Measurements from ENCODE around the gene MTUS2. TPM values are rescaled to one million over a fixed set of nuclear protein-coding genes. Genes with fewer than 3 reads are reported as not detected.

MTUS2 gene
- total RNA-seq, 2 donors from 2014 or later: not detected

GRCh38 chr13:29427937-29428309 lies 607.8 kb downstream of the MTUS2 start:
- Mint-ChIP-seq H3K36me3 (no peaks in the 10 kb centered on the region), H3K4me1 (ENCODE audit: low read depth in 2 of 2) (peaks cover 0 to 3% of the 10 kb centered on the region in 2 donors), H3K4me3 (no peak overlapping the region), H3K27me3 (peaks cover 32 to 65% of the 10 kb centered on the region in 2 donors), H3K27ac (no peak overlapping the region), H3K9me3 (no peaks in the 10 kb centered on the region)
- DNase-seq (ENCODE audit: low spot score) (no peak), ATAC-seq (no peak)

DNA sequence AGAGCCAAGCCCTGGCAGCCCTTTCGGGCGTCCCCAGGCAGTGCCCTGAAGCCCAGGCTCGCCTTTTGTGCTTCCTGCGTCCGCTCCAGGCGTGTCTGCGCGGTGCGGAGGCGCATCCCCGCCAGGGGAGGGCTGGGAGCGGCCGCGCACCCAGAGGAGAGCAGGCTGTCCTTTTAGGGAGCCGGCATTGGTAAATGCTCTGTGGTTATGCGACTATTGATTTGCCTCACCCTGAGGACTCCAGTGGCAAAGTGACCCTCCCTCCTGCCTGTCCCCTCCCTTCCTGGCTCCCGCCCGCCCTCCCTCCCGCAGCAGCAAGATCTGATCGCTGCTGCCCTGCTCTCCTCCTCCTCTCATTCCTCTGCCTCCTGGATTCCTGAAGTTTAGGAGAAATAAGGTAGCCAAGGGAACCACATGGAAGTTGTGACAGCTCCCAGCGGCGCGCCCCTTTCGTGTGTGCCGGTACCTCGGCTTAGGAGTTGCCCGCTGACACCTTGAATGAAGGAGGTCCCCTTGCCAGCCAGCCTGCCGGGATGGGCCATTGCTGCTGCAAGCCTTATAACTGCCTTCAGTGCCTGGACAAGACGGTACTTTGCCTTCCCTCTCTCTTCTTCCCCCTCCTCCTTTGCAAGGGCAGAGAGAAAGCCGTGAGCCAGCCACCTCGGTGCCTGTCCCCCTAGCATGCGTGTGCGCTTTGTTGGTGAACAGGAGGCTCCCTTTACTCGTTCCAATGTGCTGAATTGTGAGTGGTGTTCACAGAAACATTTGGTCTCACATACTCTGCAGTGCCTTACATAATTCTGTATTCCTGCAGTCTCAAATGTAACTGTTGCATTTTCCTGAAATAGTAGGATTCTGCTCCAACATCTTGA lies 608.4 kb downstream of the MTUS2 start:
- Mint-ChIP-seq H3K4me1 (ENCODE audit: low read depth in 2 of 2) (peaks cover 0 to 3% of the 10 kb centered on the region in 2 donors), H3K4me3 (no peak overlapping the region), H3K27ac (no peak overlapping the region), H3K9me3 (no peaks in the 10 kb centered on the region), H3K27me3 (peaks cover 31 to 64% of the 10 kb centered on the region in 2 donors), H3K36me3 (no peaks in the 10 kb centered on the region)
- ATAC-seq (peak; percentile 32 to 33), DNase-seq (ENCODE audit: low spot score) (no peak)

- Mint-ChIP-seq H3K36me3 (no peaks in the 10 kb centered on the region), H3K4me3 (no peak overlapping the region), H3K27ac (no peak overlapping the region), H3K27me3 (peaks cover 31 to 64% of the 10 kb centered on the region in 2 donors), H3K4me1 (ENCODE audit: low read depth in 2 of 2) (peaks cover 0 to 3% of the 10 kb centered on the region in 2 donors), H3K9me3 (no peaks in the 10 kb centered on the region)
- no peak for ATAC-seq
- DNase-seq (ENCODE audit: low spot score): no peak
Observed at GRCh38 chr13:29429286-29429900, 609.3 kb downstream of the MTUS2 start.

- Mint-ChIP-seq H3K4me3 (no peak overlapping the region), H3K36me3 (no peaks in the 10 kb centered on the region), H3K4me1 (ENCODE audit: low read depth in 2 of 2) (no peaks in the 10 kb centered on the region), H3K27ac (no peak overlapping the region), H3K27me3 (peaks cover 19 to 55% of the 10 kb centered on the region in 2 donors), H3K9me3 (no peaks in the 10 kb centered on the region)
- ATAC-seq (no peak), DNase-seq (ENCODE audit: low spot score) (no peak)
Observed at GRCh38 chr13:29434217-29434945, 614.2 kb downstream of the MTUS2 start.

DNA sequence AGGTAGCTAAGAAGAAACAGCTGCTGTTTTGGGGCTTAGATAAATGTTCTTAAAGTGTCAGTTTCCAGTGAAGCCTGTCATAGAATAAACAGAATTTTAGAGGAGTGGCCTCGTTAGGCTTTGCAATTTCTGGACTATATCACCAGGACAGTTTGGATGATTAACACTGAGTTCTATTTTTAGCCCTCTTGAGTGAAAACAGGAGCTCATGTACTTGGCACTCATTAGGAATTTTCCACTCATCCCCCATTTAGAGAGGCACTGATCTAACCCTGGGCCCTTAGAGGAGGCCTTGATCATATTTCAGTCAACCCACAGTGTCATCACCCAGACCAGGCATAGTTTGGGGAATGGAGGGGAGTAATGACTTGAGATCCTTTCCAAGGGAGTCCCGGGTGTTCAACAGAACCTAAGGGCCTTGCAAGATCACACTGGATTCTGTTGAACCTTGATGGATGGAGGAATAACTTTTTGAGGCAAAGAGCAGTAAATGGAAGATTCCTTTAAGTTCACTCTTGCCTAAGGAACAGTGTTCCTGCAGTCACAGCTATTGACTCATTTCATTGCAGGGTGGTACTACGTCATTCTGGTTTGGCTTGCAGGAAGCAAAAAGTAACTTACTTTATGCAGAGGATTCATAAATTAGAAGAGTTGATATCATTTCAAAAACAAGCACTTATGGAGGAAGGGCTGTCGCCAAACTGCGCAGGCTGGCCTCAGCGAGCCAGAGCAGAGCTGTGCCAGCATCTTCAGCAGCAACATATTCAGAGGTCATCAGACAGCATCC lies 615.2 kb downstream of the MTUS2 start:
- H3K4me1 Mint-ChIP-seq (ENCODE audit: low read depth in 2 of 2): no peaks in the 10 kb centered on the region
- no peaks in the 10 kb centered on the region for H3K9me3 Mint-ChIP-seq
- no peak for DNase-seq (ENCODE audit: low spot score)
- H3K36me3 Mint-ChIP-seq: no peaks in the 10 kb centered on the region
- H3K27me3 Mint-ChIP-seq: peaks cover 19 to 52% of the 10 kb centered on the region in 2 donors
- ATAC-seq: no peak
- no peak overlapping the region for H3K4me3 Mint-ChIP-seq
- no peak overlapping the region for H3K27ac Mint-ChIP-seq

DNA sequence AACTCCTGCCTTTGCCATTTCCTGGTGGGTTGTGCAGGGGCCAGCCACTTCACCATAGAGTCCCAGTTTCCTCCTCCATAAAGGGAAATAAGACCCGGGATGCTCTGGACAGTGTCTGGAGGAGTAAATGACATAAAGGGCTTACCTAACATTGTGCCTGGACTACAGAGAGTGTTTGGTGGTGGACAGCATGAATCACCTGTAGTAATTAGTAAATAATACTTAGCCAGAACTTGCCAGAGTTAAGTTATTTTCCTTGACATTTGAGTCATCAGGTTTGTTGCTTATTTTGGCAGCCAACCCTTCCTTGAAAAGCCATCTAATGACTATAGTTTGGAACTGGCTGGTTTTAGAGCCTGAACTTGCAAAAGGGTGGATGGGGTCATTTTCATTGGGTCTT lies 616.2 kb downstream of the MTUS2 start:
- DNase-seq (ENCODE audit: low spot score) (no peak), ATAC-seq (no peak)
- Mint-ChIP-seq H3K4me1 (ENCODE audit: low read depth in 2 of 2) (no peaks in the 10 kb centered on the region), H3K9me3 (no peaks in the 10 kb centered on the region), H3K4me3 (no peak overlapping the region), H3K27ac (no peak overlapping the region), H3K36me3 (no peaks in the 10 kb centered on the region), H3K27me3 (peaks cover 20 to 51% of the 10 kb centered on the region in 2 donors)

DNA sequence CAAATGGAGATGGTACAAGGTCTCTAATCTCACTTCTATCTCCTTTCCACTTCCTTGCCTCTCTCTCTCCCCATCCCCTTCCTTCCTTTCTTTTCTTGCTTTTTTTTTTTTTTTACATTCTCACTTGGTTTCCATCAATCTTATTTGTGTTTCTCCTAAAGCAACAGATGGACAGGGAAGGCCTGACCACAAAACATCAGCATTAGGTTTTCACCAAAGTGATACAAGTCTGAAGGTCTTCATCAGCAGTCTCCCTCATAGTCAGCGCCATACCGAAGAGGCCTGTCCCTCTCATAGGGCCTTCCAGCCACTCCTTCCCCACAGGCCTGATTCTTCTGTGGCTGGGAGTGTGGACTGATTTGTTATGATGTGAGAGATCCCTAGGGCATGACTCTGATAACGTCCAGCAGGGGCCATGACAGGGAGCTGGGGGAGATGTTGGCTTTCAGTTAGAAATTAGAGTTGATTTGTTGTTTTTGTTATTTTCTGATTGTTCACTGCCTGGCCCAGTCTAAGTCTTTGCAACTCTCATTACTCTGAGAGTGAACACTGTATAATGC lies 616.7 kb downstream of the MTUS2 start:
- Mint-ChIP-seq H3K27ac (no peak overlapping the region), H3K36me3 (no peaks in the 10 kb centered on the region), H3K27me3 (peaks cover 17 to 47% of the 10 kb centered on the region in 2 donors), H3K4me1 (ENCODE audit: low read depth in 2 of 2) (no peaks in the 10 kb centered on the region), H3K4me3 (no peak overlapping the region), H3K9me3 (no peaks in the 10 kb centered on the region)
- no peak for ATAC-seq
- no peak for DNase-seq (ENCODE audit: low spot score)

DNA sequence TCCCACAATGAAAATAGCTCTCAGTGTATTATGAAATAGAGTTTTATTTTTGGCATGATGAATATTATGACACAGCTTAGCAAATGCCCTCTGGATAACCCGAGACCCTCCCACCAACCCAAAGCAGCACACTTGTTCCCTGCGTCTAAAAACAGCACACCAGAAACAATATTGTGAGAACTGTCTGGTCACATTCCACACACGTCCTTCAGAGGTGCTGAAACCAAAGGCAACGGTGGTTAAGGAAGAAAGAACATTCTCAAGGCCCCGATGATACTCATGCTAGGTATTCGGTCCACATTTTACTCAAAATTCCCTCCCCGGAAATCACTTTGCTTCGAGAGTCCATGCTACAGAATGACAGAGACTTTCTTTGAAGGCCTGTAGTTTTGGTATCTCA lies 618.6 kb downstream of the MTUS2 start:
- DNase-seq (ENCODE audit: low spot score) (no peak), ATAC-seq (no peak)
- peaks cover 19 to 34% of the 10 kb centered on the region in 2 donors for H3K27me3 Mint-ChIP-seq
- no peak overlapping the region for H3K4me3 Mint-ChIP-seq
- H3K27ac Mint-ChIP-seq: no peak overlapping the region
- H3K4me1 Mint-ChIP-seq (ENCODE audit: low read depth in 2 of 2): no peaks in the 10 kb centered on the region
- H3K36me3 Mint-ChIP-seq: no peaks in the 10 kb centered on the region
- H3K9me3 Mint-ChIP-seq: no peaks in the 10 kb centered on the region

- Mint-ChIP-seq H3K4me1 (ENCODE audit: low read depth in 2 of 2) (no peaks in the 10 kb centered on the region), H3K4me3 (no peak overlapping the region), H3K9me3 (no peaks in the 10 kb centered on the region), H3K27ac (no peak overlapping the region), H3K36me3 (no peaks in the 10 kb centered on the region), H3K27me3 (peaks cover 19 to 29% of the 10 kb centered on the region in 2 donors)
- ATAC-seq: no peak
- DNase-seq (ENCODE audit: low spot score): no peak
Observed at GRCh38 chr13:29439601-29440388, 619.7 kb downstream of the MTUS2 start.

DNA sequence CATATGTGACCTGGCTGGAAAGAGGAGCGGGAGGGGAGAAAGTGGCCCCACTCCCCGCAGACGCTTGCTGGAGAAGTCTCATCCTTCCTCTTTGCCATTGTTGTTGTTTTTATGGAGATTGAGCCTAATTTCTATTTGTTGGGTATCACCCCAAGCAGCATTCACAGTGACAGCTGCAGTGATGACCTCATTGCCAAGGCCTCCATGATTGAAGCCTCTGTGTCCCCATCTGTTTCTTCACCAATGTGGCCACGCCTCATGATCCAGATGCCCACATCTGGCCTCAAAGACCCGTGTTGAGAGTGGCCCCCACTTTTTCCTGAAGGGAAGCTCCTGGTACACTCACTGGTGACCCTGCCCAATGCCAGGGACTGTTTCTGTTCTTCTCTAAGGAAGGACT lies 621.2 kb downstream of the MTUS2 start:
- H3K4me3 Mint-ChIP-seq: no peak overlapping the region
- H3K9me3 Mint-ChIP-seq: no peaks in the 10 kb centered on the region
- H3K36me3 Mint-ChIP-seq: no peaks in the 10 kb centered on the region
- H3K4me1 Mint-ChIP-seq (ENCODE audit: low read depth in 2 of 2): no peaks in the 10 kb centered on the region
- peaks cover 16 to 28% of the 10 kb centered on the region in 2 donors for H3K27me3 Mint-ChIP-seq
- ATAC-seq: no peak
- DNase-seq (ENCODE audit: low spot score): no peak
- H3K27ac Mint-ChIP-seq: no peak overlapping the region

DNA sequence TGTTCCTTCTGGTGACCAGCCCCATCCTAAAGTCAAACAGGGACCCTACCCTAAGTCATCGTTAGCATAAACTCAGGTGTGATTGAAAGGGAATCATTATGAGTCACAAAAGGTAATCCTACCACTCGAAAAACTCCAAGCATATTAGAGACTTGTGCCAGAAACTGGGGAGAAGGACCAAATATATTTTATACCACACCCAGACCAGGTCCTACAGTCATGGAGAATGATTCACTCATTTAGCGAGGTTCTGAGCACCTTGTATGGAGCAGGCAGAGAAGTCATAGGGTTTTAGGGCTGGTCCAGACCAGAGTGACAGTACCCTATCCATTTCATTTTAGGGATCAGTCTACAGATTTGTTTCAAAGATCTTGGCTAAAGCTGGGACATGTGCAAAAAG lies 625.9 kb downstream of the MTUS2 start:
- Mint-ChIP-seq H3K27me3 (peaks cover 10 to 11% of the 10 kb centered on the region in 2 donors), H3K4me1 (ENCODE audit: low read depth in 2 of 2) (no peaks in the 10 kb centered on the region), H3K4me3 (no peak overlapping the region), H3K27ac (no peak overlapping the region), H3K36me3 (no peaks in the 10 kb centered on the region), H3K9me3 (no peaks in the 10 kb centered on the region)
- DNase-seq (ENCODE audit: low spot score) (no peak), ATAC-seq (no peak)

GRCh38 chr13:29448174-29448573 lies 628.0 kb downstream of the MTUS2 start:
- Mint-ChIP-seq H3K9me3 (no peaks in the 10 kb centered on the region), H3K4me1 (ENCODE audit: low read depth in 2 of 2) (no peaks in the 10 kb centered on the region), H3K36me3 (no peaks in the 10 kb centered on the region), H3K27ac (no peak overlapping the region), H3K27me3 (peaks cover 10 to 18% of the 10 kb centered on the region in 2 donors), H3K4me3 (no peak overlapping the region)
- ATAC-seq (no peak), DNase-seq (ENCODE audit: low spot score) (no peak)
